NCI-H510A treated with DMSO at 0.1 percent for 48 hours (cell line): ENCODE measurements around the gene RORB.
A peak's percentile ranks its signal among the peaks of the same experiment; 100 is the strongest.

Experiments used
- DNase-seq: peaks from one replicate; lab custom pipeline; 2025; lab: John Stamatoyannopoulos, UW

Gene RORB

DNA sequence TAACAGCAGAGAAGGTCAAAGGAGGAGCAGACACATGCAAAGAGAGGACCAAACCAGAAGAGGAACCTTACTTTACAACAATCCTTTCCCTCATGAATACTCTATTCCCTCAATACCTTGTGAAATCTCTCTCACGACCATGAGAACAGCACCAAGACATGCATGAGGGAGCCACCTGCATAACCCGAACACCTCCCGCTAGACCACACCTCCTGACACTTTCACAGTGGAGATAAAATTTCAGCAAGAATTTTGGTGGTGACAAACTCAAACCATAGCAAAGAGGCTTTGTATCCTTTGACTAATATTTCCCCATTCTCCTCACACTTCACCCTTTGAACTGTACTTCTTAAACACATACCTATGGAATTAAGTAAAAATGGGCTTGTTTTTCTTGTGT lies 101.7 kb downstream of the RORB start:
- no peak for DNase-seq

DNA sequence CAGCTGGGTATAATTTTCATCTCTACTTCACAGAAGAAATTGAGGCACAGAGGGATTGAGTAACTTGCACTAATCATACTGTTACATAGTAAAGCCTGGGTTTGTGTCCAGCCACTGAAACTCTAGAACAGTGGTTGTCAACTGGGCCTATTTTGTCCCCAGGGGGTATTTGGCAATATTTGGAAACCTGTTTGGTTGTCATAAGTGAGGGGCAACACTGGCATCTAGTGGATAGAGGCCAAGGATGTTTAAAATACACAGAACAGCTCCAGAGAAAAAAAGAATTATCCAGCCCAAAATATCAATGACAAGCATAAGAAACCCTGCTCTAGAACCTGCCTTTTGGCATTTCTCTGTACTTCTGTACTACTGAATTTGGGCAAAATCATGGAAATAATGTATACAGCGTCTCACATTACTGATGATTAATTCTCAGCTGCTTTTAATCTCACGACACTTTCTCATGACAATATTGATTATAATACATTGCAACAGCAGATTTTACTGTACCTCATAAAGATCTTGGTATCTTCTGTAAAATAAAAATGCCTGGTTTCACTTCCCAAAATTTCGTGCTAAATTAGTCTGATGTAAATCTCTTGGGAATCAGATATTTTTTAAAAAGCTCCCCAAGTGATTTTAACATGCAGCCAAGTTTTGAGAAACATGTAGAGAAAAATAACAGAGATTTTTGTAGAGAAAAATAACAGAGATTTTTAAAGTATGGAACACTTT lies 112.7 kb downstream of the RORB start:
- DNase-seq = no peak

DNA sequence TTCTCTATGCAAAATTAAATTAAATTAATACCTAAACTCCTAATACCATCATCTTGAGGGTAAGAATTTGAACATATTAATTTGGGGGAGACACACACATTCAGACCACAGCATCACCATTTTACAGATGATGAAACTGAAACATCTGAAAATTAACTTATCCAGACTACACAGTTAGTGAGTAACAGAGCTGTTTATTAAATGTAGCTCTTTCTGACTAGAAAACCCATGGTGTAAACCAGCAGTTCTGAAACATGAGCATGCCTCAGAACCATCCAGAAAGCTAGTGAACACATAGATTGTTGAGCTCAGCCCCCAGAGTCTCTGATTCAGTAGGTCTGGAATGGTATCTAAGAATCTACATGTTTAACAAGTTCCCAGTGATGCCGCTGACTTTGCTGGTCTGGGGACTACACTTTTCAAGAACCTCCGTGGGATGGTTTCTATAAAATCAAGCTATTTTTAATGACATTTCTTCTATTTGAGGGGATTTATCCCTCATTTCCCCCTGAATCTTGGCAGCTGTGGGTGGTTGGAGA lies 113.5 kb downstream of the RORB start:
- DNase-seq = no peak

DNA sequence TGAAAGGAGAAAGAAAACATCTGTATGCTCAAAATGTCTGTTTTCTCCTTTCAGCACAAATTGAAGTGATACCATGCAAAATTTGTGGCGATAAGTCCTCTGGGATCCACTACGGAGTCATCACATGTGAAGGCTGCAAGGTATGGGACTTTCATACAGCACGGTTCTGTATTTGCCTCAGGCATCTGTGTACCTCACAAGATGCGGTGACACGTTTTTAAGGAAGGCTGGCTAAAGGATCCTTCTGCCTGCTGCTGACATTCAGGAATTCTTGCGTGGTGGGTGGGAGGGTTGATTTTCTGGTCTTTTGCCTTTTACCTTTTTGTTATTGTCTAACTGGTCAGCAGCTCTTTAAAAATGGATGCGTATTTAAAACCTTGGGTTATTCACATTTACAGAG lies 133.1 kb downstream of the RORB start:
- DNase-seq = no peak

DNA sequence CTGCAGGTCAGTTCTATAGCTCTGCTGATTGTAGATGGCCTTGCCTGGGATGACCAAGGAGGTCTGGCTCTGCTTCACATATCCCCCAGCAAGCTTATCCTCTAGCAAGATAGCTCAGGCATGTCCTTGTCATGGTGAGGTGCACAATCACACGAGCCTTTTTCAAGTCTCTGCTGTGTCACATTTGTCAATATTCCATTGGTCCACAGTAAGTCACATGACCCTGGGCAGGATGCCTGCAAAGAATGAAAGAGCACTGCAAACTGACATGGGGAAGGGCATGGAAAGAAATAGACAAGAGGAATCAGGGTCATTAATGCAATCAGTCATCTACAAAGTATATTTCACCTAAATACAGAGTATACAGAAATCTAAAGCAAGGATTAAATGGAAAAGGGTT lies 142.0 kb downstream of the RORB start:
- DNase-seq = no peak

DNA sequence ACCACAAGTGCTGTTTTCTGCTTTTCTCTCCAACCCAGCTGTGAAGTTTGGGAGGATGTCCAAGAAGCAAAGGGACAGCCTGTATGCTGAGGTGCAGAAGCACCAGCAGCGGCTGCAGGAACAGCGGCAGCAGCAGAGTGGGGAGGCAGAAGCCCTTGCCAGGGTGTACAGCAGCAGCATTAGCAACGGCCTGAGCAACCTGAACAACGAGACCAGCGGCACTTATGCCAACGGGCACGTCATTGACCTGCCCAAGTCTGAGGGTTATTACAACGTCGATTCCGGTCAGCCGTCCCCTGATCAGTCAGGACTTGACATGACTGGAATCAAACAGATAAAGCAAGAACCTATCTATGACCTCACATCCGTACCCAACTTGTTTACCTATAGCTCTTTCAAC lies 145.2 kb downstream of the RORB start:
- DNase-seq = peak; percentile 16

DNA sequence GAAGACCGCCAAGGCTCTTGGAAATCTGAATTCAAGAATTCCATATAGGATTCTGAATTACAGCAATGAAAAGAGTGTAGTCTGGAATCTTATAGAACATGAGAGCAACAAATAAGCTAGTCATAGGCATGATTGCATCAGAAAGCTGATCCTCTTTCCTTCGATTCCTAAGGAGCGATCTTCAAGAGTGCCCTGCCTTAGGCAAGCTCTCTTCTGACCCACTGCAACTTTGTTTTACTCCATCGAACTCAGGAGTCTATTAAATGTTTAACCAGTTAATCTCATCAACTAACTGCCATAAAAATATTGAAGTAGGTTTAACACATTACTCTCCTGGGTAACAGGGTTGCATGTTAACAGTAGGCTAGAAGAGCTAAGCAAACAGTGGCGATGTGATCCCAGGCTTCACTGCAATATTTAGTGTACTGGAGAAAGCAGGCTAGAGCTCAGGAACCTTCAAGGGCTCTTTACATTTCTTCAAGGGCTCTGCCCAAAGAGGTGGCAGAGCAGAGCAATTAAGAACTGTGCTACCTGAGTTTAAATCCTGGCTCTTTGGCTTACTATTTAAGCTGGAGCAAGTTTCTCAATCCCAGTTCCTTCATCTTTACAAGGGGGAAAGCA lies 146.3 kb downstream of the RORB start:
- peak; percentile 49 for DNase-seq

DNA sequence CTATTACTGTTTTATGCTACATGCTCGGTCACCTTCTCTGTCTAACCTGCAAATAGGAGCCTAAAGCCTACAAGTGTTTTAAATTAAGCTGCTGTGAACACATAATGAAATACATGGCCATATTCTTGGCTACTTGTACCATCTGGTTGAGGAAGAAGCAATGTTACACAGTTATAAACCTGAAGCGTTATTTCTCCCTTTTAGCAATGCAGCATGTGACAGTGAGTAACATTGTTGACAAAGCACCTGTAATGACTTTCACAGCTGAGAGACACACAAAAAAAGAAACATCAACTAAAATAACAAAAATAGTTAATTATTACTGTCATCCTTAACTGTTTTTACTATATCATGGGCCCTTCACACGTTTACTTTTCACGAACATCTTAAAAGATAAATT lies 146.9 kb downstream of the RORB start:
- DNase-seq = no peak

DNA sequence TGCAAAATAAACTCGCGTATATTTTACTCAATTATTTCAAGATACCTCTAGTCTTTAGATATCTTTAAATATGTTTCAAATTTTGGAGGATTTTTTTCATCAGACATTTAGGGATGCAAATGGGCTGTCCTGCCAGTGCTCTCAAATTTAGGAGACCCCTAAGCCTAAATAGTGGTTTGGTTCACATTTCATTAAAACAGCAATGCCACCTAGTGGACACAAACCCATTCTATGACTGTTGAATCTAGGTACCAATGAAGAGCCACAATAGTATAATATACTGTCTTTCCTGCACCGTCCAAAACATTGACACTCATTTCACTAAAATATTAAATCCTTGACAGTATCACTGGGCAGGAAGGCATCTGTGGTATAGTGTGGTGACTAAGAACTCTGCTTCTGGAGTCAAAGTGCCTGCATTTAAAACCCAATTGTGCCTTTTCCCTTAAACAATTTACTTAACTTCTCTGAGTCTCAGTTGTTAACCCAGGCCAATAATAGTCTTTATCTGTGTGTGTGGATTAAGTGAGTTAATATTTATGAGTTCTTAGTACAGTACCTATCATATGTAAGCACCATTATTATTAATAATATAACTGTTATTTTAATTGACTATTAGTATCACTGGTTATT lies 148.0 kb downstream of the RORB start:
- DNase-seq = peak; percentile 3

DNA sequence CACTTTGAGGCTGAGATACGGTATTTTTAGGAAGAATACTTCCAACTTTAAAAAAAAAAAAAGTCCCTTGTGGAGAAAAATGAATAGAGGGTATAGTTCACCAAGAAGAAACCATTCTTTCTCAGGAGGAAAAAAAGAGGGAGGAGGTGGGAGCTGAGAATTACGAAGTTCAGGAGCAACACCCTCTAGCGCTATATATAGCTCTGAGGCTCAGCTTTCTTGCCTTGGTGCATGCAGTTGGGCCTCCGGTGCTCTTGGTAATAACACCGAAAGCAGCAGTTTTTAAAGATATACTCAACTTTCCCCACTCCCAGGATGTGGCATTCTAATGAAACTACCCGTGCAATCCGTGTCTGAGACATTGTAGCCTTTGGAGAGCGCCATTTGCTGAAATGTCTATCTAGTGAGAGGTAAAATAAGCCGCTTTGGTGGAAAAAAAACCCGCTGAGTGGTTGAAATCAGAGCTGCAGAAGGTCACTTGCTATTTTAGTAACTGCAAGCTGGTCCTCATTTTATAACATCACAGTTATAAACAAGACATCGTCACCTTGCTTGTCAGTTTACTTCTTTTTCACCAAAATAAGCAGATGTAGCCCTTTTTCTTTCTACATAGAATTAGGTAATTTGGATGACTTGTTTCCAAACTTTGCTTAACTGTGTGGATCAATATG lies 156.4 kb downstream of the RORB start:
- no peak for DNase-seq

DNA sequence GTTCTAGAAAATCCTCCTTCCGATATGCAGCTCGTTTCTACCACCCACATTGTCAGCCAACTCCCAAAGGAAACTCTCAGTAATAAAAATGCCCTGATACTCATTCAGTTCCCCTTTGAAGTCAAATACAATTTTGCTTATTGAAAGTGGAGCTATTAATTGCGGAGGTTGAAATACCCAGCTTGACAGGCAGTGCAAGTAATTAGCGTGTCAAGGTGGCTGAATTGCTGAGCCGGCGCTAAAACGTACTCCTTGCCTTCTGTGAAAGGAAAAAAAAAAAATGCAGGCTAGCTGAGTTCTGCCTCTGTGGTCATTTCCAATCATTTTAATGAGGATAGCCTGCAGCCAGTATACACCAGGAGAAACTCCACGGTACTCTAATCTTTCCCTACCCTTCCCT lies 165.5 kb downstream of the RORB start:
- no peak for DNase-seq

DNA sequence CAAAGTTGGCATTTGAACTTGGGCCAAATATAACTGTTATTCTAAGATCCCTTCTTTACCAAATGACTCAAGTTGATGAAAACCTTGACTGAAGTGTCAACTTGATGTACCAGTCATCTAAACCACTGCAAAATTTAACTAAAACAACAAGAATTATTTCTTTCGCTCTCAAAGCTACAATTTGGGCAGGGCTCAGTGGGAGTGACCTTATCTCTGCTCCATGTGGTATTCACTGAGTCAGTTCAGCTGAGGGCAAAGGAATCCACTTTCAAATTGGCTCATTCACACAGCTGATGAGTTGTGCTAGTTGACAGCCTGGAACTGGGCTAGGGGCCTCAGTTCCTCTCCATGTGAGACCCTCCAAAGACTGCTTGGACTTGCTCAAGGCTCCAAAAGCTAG lies 166.3 kb downstream of the RORB start:
- no peak for DNase-seq

DNA sequence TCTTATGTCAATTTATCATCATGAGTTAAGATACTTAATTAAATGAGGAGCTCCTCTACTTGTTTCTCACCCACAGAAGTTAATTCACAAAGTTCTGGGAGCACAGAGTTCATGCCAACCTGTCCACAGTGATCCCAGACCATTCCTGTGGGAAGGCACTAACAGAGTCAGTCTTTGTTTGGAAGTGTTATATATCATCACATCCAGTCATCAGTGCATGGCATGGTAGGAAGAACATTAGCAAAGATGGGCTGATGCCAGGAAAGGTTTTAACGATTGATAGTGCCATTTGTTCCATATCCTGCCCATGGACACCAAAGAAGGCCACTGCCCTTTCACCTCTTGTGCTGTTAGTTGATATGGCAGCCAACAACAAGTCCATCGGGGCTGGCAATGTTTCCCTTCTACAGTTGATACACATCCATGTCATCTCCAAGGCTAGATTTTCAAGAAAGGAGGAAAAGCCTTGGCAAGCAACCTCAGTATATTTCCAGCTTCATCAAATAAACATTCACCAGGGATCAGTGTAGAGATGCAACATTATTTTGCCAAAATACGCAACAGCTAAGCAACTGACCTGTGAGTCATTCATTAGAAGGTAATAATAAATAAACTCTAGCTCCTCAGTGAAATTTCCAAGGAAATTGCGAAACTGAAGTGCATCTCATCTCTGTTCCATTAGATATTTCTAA lies 169.6 kb downstream of the RORB start:
- DNase-seq = no peak

DNA sequence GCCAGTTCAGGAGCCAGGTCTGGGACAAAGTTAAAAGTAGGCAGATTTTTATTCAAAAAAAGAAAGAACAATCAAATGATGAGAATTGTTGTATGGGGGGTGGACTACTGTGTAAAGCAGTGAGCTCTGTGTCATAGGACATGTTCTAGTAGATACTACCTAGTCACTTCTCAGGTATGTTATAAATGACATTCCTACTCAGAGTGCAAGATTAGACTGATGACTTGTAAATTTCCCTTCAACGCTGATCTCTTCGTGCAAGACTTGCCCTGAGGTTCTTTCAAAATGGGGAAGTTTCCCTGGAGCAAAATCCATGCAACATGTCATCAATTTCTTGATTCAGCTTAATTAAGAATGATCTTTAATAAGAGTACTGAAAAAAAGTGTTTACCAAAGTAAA lies 175.1 kb downstream of the RORB start:
- DNase-seq = no peak

DNA sequence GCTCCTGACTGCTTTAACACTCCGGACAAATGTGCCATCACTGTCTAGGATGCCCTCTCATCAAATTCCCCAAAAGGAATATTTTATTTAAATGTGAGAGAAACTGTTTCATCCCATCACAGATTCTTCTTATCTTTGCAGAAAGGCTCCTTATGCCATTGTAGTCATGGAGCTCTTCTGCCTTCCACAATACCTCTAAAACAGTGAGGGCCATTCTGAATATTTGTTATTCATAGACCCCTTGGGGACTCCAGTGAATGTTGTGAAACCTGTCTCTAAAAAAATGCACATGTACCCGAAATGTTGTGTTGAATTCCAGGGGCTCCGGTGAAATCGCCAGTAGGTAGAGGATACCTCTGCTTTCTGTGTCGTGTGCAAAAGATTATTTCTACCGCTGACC lies 176.9 kb downstream of the RORB start:
- no peak for DNase-seq

DNA sequence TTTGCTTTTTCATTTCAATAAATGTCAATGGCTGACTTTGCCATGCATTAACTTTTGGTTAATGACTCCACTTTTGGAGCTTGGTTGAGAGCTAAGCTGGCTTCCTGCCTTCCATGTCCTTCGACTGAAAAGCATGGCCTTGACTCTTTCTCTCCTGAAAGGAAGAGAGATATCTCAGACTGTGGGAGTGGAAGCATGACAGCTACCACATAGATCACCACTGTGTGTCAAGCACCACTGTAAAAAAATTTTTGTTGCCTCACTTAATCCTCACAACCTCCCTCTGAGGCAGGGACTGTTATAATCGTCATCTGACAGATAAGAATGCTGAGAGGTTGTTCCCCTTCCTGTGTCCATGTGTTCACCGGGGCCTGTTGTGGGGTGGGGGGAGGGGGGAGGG lies 184.8 kb downstream of the RORB start:
- DNase-seq = no peak

DNA sequence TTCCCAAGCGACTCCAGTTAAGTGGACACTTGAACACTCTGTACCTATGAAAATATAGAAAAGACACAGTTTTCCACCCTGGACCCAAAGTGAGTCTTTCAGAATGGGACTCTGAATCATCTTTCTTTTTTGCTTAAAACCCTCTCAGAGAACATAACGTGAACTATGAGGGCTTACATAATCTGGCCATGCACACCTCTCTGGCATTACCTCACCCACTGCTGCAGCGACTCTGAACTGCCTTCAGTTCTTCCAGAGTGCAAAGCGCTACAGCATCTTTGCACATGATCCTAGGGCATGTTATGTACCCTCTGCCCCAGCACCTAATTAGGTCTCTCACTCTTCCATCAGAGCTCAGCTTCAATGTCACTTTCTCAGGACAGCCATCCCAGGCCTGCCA lies 186.2 kb downstream of the RORB start:
- no peak for DNase-seq

DNA sequence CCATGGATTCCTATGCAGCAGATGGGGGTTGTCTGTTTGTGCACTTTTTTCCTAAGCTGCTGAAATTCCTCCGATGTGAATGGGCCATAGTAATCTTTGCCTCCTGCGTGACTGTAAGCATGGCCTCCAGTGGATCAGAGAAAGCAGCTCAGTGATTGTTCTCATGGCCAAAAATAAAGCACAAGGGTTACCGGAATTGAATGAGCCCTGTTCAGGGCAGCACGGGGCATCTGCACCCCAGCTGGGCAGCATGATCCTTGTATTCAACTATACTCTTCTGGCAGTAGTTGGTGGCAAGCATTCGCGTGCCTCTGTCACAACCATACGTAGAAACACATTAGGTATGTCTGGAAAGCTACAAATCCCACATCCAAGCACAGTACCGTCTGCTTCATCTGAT lies 193.9 kb downstream of the RORB start:
- DNase-seq = no peak

DNA sequence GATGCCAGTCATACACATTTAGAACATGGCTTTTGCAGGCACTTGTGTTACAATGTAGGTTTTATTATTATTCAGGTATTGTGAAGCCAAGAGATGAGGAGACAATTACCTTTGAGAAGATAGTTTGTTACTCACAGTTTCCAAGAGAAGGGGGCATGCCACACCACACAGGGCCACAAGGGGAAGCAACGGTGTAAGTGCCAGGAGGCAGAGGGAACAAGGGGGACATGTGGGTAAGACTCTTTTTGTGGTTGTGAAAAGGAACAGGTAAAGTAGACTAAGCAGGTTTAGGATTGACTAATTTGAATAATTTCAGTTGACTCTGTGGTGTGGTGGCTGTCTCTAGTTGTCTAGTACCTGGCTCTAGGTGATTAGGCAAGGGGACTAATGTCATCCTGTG lies 199.4 kb downstream of the RORB start:
- DNase-seq = no peak

DNA sequence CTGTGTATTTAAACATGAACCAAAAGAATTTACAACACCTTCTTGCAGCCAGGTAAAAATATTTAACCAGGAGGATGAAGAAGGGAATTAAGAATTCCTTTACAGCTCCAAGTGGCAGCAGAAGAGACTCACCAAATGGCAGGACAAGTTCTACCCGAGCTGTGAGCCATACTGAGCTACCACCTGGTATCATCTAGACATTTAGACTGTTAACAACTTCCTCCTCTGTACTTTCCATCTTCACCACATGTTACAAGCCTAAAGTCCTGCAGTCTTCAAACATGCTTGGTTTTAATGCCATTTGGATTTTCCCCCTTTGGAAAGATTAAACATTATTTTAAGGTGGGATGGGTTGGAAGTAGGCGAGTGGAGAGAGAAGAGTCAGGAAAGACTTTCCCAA lies 200.4 kb downstream of the RORB start:
- DNase-seq = no peak

DNA sequence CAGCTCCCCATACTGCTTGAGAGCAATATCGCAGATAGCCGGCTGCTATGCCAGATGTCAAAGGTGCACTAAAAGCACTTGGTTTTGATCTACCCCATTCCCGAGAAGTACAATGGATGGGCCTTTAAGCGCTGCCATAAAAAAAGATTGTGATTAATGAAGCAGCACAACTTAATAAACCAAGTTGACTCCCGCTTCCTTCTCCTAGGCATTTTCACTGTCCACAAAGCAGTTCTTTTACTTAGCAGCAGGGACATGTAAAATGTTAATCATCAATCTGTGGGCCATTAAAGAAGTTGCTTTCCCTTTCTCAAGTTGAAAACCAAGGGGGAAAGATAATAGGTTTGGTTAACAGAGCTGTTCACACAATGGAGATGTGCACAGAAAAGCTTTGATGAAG lies 214.2 kb downstream of the RORB start:
- no peak for DNase-seq

DNA sequence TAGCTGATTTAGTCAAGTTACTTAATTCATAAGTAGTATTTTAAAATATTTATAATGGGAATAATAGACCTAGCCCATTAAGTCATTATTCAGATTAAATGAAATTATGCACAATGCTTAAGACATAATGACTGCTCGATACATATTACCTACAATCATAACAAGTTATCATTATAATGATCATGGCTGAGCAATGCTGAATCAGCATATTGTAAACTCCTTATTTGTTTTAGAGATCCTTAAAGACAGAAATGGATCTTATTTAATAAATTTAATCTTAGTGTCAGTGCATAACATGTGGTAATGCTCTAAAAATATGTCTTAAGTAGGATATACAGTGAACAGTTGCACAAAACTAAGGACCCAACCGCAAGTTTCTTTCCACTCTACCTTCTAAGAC lies 221.6 kb downstream of the RORB start:
- DNase-seq = no peak
